ENCODE measurements around the gene CDKN1C.

Gene CDKN1C

DNA sequence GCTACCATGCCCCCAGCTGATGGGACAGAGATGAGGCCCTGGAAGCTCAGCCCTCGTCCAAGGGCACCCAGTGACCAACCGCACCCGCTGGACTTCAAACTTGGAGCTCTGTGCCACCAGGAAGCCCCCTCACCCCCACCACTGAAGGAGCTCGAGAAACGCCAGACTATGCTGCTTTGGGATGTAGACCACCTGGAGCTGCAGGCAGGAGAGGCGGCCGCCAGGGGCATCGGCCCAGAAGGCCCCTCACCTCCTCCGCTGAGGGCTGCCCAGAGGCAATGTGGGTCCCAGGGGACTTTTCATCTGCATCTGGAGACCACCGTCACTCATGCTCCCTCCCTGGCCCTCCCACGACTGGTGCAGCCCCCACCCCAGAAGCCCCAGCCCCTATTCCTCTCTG is 28.3 kb downstream of the CDKN1C start:
- CTCF ChIA-PET, result no interaction called here
- no peak overlapping the region for H3K27ac Mint-ChIP-seq
- H3K4me3 Mint-ChIP-seq, result no peak overlapping the region
- no peaks in the 10 kb centered on the region for H3K36me3 Mint-ChIP-seq
- H3K27me3 Mint-ChIP-seq, result peaks cover 59% of the 10 kb centered on the region
- H3K4me1 Mint-ChIP-seq, result no peaks in the 10 kb centered on the region
- DNase-seq, result no peak
- no peaks in the 10 kb centered on the region for H3K9me3 Mint-ChIP-seq

- no peak overlapping the region for H3K27ac Mint-ChIP-seq
- CTCF ChIA-PET, result no interaction called here
- peaks cover 40% of the 10 kb centered on the region for H3K27me3 Mint-ChIP-seq
- H3K36me3 Mint-ChIP-seq, result no peaks in the 10 kb centered on the region
- DNase-seq, result no peak
- no peak overlapping the region for H3K4me3 Mint-ChIP-seq
- H3K9me3 Mint-ChIP-seq, result no peaks in the 10 kb centered on the region
- H3K4me1 Mint-ChIP-seq, result no peaks in the 10 kb centered on the region
Measured at GRCh38 chr11:2855162-2855561, 30.4 kb downstream of the CDKN1C start.

DNA sequence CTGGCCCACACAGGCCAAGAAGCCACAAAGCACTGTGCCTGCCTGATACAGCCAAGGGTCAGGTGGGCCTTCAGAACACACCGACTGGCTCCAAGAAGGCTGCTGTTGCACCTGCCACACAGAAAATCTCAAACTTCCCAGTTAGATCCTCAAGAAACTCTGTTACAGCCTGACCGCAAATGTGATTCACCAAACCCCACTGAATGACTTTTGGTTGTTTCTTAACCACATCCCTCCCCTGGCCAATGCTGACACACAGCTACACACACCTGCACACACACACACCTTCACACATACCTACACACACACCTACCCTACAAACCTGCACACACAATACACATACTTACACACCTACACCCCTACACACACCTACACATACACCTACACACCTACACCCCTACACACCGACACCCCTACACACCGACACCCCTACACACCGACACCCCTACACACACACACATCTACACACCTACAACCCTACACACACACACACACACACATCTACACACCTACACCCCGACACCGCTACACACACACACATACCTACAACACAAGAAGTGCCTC is 31.5 kb downstream of the CDKN1C start:
- DNase-seq, result no peak
- CTCF ChIA-PET, result interaction anchor here (0.6 kb wide), 1 partner anchor 453 kb away, joined by 3 read pairs; no protein-coding TSS in a partner anchor

GRCh38 chr11:2853401-2853800 is 32.2 kb downstream of the CDKN1C start:
- Mint-ChIP-seq H3K9me3 (no peaks in the 10 kb centered on the region), H3K27ac (no peak overlapping the region), H3K4me1 (no peaks in the 10 kb centered on the region), H3K27me3 (peaks cover 28% of the 10 kb centered on the region), H3K4me3 (no peak overlapping the region), H3K36me3 (no peaks in the 10 kb centered on the region)
- DNase-seq, result no peak
- CTCF ChIA-PET, result interaction anchor here (0.6 kb wide), 1 partner anchor 452 kb away, joined by 3 read pairs; no protein-coding TSS in a partner anchor

More for the DNA sequence above, 31.5 kb downstream of the CDKN1C start:
- Mint-ChIP-seq H3K4me1 (no peaks in the 10 kb centered on the region), H3K36me3 (no peaks in the 10 kb centered on the region), H3K27me3 (peaks cover 31% of the 10 kb centered on the region), H3K9me3 (no peaks in the 10 kb centered on the region), H3K27ac (no peak overlapping the region), H3K4me3 (no peak overlapping the region)

- no peak for DNase-seq
- no peak overlapping the region for H3K27ac Mint-ChIP-seq
- peaks cover 11% of the 10 kb centered on the region for H3K27me3 Mint-ChIP-seq
- H3K4me1 Mint-ChIP-seq, result no peaks in the 10 kb centered on the region
- CTCF ChIA-PET, result interaction anchor here (1.2 kb wide), 1 partner anchor 318 kb away, joined by 4 read pairs; no protein-coding TSS in a partner anchor
- no peaks in the 10 kb centered on the region for H3K36me3 Mint-ChIP-seq
- no peaks in the 10 kb centered on the region for H3K9me3 Mint-ChIP-seq
- no peak overlapping the region for H3K4me3 Mint-ChIP-seq
Measured at GRCh38 chr11:2849994-2850770, 35.4 kb downstream of the CDKN1C start.

- H3K9me3 Mint-ChIP-seq, result no peaks in the 10 kb centered on the region
- H3K27ac Mint-ChIP-seq, result no peak overlapping the region
- no peaks in the 10 kb centered on the region for H3K4me1 Mint-ChIP-seq
- CTCF ChIA-PET, result no interaction called here
- H3K27me3 Mint-ChIP-seq, result peaks cover 3% of the 10 kb centered on the region
- H3K36me3 Mint-ChIP-seq, result no peaks in the 10 kb centered on the region
- H3K4me3 Mint-ChIP-seq, result no peak overlapping the region
- no peak for DNase-seq
Measured at GRCh38 chr11:2848497-2848896, 37.1 kb downstream of the CDKN1C start.

GRCh38 chr11:2847561-2847960 is 38.0 kb downstream of the CDKN1C start:
- no peak overlapping the region for H3K4me3 Mint-ChIP-seq
- no peak for DNase-seq
- H3K27me3 Mint-ChIP-seq, result no peaks in the 10 kb centered on the region
- CTCF ChIA-PET, result no interaction called here
- H3K36me3 Mint-ChIP-seq, result no peaks in the 10 kb centered on the region
- no peaks in the 10 kb centered on the region for H3K9me3 Mint-ChIP-seq
- H3K4me1 Mint-ChIP-seq, result no peaks in the 10 kb centered on the region
- no peak overlapping the region for H3K27ac Mint-ChIP-seq

DNA sequence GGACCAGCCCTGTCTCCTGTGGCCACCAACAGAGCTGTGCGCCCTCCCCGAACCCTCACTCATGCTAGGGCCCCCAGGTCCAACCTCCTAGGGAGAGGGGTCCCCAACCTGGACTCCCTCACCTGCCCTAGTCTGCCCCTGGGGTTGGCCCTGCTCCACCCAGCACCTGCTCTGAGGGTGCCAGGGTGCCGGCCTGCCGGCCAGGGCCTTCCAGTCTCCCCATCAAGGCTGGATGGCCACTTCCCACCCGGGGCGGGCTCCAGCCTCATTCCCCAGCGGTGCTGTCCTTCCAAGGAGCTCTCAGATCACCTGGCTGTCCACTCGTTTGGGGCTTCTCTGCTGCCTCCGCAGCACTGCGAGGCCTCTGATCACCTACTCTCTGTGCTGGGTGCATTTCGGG is 39.1 kb downstream of the CDKN1C start:
- CTCF ChIA-PET, result no interaction called here
- no peaks in the 10 kb centered on the region for H3K9me3 Mint-ChIP-seq
- no peaks in the 10 kb centered on the region for H3K4me1 Mint-ChIP-seq
- H3K27me3 Mint-ChIP-seq, result no peaks in the 10 kb centered on the region
- no peak for DNase-seq
- no peak overlapping the region for H3K4me3 Mint-ChIP-seq
- H3K36me3 Mint-ChIP-seq, result no peaks in the 10 kb centered on the region
- no peak overlapping the region for H3K27ac Mint-ChIP-seq

GRCh38 chr11:2846056-2846455 is 39.5 kb downstream of the CDKN1C start:
- H3K9me3 Mint-ChIP-seq, result no peaks in the 10 kb centered on the region
- H3K4me1 Mint-ChIP-seq, result no peaks in the 10 kb centered on the region
- no peaks in the 10 kb centered on the region for H3K36me3 Mint-ChIP-seq
- CTCF ChIA-PET, result no interaction called here
- DNase-seq, result no peak
- no peaks in the 10 kb centered on the region for H3K27me3 Mint-ChIP-seq
- H3K27ac Mint-ChIP-seq, result no peak overlapping the region
- H3K4me3 Mint-ChIP-seq, result no peak overlapping the region

DNA sequence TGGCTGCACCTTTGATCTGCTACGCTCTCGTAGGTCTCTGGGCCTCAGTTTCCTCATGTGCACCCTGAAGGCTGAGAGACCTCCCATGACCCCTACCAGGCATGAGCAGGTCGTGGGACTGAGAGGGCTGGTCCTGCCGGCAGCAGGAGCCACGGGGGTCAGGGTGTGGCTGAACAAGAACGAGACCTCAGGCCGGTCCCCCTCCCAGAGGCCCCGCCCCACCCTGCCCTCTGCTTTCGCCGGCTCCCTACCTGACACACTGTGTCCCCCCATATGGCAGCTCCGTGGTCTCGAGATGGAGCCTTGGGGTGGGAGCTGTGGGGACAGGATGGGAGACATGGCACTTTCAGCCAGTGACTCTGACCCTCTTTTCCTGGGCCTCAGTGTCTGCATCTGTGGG is 40.6 kb downstream of the CDKN1C start:
- Mint-ChIP-seq H3K4me1 (no peaks in the 10 kb centered on the region), H3K36me3 (no peaks in the 10 kb centered on the region), H3K9me3 (no peaks in the 10 kb centered on the region), H3K4me3 (no peak overlapping the region), H3K27me3 (no peaks in the 10 kb centered on the region), H3K27ac (no peak overlapping the region)
- CTCF ChIA-PET, result no interaction called here
- DNase-seq, result no peak

GRCh38 chr11:2844116-2844842 is 41.3 kb downstream of the CDKN1C start:
- H3K4me1 Mint-ChIP-seq, result no peaks in the 10 kb centered on the region
- H3K36me3 Mint-ChIP-seq, result no peaks in the 10 kb centered on the region
- no peak overlapping the region for H3K27ac Mint-ChIP-seq
- CTCF ChIA-PET, result interaction anchor here (1.0 kb wide), 1 partner anchor 311 kb away, joined by 5 read pairs; no protein-coding TSS in a partner anchor
- no peak for DNase-seq
- H3K27me3 Mint-ChIP-seq, result no peaks in the 10 kb centered on the region
- H3K4me3 Mint-ChIP-seq, result no peak overlapping the region
- H3K9me3 Mint-ChIP-seq, result no peaks in the 10 kb centered on the region

DNA sequence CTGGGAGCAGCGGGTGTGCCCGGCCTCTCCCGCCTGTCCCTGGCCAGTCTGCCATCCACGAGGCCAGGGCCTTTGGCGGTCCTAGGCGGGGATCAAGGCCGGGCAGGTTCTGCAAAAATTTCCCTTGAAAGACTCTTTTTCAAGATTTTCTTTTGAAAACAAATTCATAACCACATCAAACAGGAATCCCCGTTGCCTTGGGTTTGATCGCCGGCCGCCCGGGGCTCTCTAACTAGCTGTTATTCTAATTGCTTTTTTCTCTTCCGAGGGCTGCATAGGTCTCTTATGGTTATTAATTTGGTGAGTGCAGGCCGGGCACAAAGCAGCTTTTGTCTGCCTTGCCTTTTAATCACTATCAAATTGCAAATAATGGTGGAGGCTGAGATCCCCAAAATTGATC is 42.0 kb downstream of the CDKN1C start:
- DNase-seq, result no peak
- no peaks in the 10 kb centered on the region for H3K9me3 Mint-ChIP-seq
- no peaks in the 10 kb centered on the region for H3K4me1 Mint-ChIP-seq
- no peak overlapping the region for H3K4me3 Mint-ChIP-seq
- CTCF ChIA-PET, result interaction anchor here (1.0 kb wide), 1 partner anchor 310 kb away, joined by 5 read pairs; no protein-coding TSS in a partner anchor
- H3K27me3 Mint-ChIP-seq, result no peaks in the 10 kb centered on the region
- no peaks in the 10 kb centered on the region for H3K36me3 Mint-ChIP-seq
- H3K27ac Mint-ChIP-seq, result no peak overlapping the region

- H3K9me3 Mint-ChIP-seq, result no peaks in the 10 kb centered on the region
- H3K27me3 Mint-ChIP-seq, result no peaks in the 10 kb centered on the region
- H3K36me3 Mint-ChIP-seq, result no peaks in the 10 kb centered on the region
- H3K4me1 Mint-ChIP-seq, result no peaks in the 10 kb centered on the region
- H3K27ac Mint-ChIP-seq, result no peak overlapping the region
- DNase-seq, result no peak
- no peak overlapping the region for H3K4me3 Mint-ChIP-seq
- CTCF ChIA-PET, result no interaction called here
Measured at GRCh38 chr11:2842876-2843275, 42.7 kb downstream of the CDKN1C start.

DNA sequence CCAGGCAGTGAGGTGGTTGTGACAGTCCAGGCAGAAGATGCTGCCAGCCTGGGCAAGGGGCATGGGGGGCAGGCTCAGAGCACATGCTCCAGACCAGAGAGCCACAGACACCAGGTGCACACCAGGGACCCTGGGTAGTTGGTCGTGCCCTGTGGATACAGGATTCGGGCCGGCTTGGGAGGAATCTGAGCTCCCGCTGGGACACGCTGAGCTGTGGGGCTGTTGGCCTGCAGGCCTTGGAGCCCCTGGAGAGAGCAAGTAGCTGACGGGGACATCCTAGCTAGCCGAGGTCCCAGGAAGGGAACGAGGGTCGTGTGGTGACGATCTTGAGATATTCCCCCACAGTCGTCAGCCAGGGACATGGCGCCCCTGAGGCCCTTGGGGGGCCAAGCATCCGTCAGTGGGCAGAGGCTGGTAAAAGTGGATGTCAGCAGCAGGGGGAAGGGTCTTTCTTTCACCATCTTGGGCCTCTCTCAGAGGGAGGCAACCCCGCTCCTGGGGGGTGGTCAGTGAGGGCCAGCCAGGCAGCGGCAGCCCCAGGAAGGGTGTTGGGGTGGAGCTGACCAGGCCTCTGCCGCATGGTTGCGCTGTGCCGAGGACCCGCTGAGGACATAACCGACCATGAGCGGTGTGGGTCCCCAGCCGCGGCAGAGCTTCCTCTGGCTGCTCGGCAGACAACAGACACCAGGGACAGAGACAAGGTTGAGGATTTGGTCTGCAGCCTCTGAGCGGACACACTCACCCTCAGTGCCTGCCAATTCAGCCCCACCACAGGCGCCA is 44.0 kb downstream of the CDKN1C start:
- Mint-ChIP-seq H3K36me3 (no peaks in the 10 kb centered on the region), H3K9me3 (no peaks in the 10 kb centered on the region), H3K27ac (no peak overlapping the region), H3K4me3 (no peak overlapping the region), H3K4me1 (no peaks in the 10 kb centered on the region), H3K27me3 (no peaks in the 10 kb centered on the region)
- CTCF ChIA-PET, result no interaction called here
- DNase-seq, result no peak
